BLaER1 treated with 17β-estradiol and CSF1 and Interleukin-3, amounts not matched to agents 10 nM and 100 nM (cell line): Measurements from ENCODE around the gene UTP18.
A peak's percentile ranks its signal among the peaks of the same experiment; 100 is the strongest.

Experiments used
- H3K27ac ChIP-seq, 11 experiments: shearing (Covaris generic); formaldehyde crosslinking; 2 replicates each; pipeline ENCODE4 v1.8.1; 2022
- H3K27me3 ChIP-seq, 11 experiments: shearing (Covaris generic); formaldehyde crosslinking; 2 replicates each; pipeline ENCODE4 v1.8.1; 2022
- H3K36me3 ChIP-seq, 11 experiments: shearing (Covaris generic); formaldehyde crosslinking; 2 replicates each; pipeline ENCODE4 v1.8.1; 2022
- H3K4me1 ChIP-seq, 10 experiments: shearing (Covaris generic); formaldehyde crosslinking; 2 replicates each; pipeline ENCODE4 v1.8.1; 2022
- H3K4me2 ChIP-seq, 11 experiments: shearing (Covaris generic); formaldehyde crosslinking; 2 replicates each; pipeline ENCODE4 v1.8.1; 2022
- H3K4me3 ChIP-seq, 10 experiments: shearing (Covaris generic); formaldehyde crosslinking; 2 replicates each; pipeline ENCODE4 v1.8.1; 2022
- H3K9ac ChIP-seq, 11 experiments: shearing (Covaris generic); formaldehyde crosslinking; 2 replicates each; pipeline ENCODE4 v1.8.1; 2022
- H3K9me3 ChIP-seq, 11 experiments: shearing (Covaris generic); formaldehyde crosslinking; replicated peaks in 1 of 11; 2 replicates each; pipeline ENCODE4 v1.8.1; 2022
- H4K20me1 ChIP-seq, 11 experiments: shearing (Covaris generic); formaldehyde crosslinking; 2 replicates each; pipeline ENCODE4 v1.8.1; 2022
- Cebpa-rat ChIP-seq, 11 experiments: shearing (Covaris generic); IDR thresholded peaks; 2 replicates each; pipeline ENCODE4 v1.8.1; 2022

The UTP18 gene

DNA sequence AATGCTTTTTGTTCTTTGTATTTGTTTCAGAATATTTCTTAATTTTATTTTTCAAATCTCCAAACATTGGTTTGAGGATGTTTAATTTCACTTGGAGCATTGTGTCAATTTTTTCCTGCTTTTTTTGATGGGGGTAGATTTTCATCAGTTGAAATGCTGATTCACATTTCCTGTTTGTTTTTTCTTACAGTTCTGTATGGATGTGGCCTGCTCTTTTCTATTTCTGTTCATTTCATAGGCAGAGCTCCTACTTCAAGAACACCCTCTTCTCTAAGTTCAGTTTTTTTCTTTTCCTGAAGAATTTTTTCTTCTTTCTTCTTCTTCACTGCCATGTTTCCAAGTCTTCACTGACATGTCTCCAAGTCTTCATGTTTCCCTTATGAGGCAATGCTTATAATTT is 9.3 kb upstream of the UTP18 start:
- peak overlapping the region in 7 of 11 experiments; percentile 6 to 60 (median 28); a peak in 12 of 22 replicates for H3K4me2 ChIP-seq

DNA sequence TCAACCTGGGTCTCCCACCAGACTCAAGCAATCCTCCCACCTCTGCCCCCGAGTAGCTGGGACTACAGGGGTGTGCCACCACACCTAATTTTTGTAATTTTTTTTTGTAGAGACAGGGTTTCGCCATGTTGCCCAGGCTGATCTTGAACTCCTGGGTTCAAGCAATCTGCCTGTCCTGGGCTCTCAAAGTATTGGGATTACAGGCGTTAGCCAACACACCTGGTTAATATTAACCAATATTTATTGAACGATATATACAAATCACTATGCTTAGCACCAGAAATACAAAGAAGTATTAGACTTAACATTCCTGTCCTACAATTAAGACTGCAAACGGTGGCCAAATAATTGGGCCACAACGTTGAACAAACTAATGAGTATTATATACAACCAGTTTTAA is 4.7 kb upstream of the UTP18 start:
- TF ChIP-seq Cebpa-rat (IDR thresholded peaks at IDR 0.05), result no peak
- Histone ChIP-seq H3K4me3 (no peak overlapping the region), H3K27ac (no peak overlapping the region), H3K4me1 (peaks cover 28 to 60% (median 37%) of the 10 kb centered on the region in 10 experiments), H3K9ac (no peak overlapping the region), H3K9me3 (peaks cover 0 to 7% (median 0%) of the 10 kb centered on the region in 11 experiments; a peak in 5 of 22 replicates), H3K27me3 (no peaks in the 10 kb centered on the region), H3K4me2 (peak overlapping the region in 4 of 11 experiments; percentile 89 to 95 (median 90); a peak in 8 of 22 replicates), H4K20me1 (peaks cover 13 to 82% (median 59%) of the 10 kb centered on the region in 11 experiments; a peak in 19 of 22 replicates), H3K36me3 (peaks cover 44 to 77% (median 61%) of the 10 kb centered on the region in 11 experiments)

More for the DNA sequence above, 9.3 kb upstream of the UTP18 start:
- Histone ChIP-seq H3K27me3 (no peaks in the 10 kb centered on the region), H3K27ac (peak overlapping the region in 5 of 11 experiments; percentile 4 to 46 (median 28); a peak in 4 of 22 replicates), H3K9ac (peak overlapping the region in 1 of 11 experiments; percentile 35; a peak in 4 of 22 replicates), H3K4me1 (peaks cover 0 to 37% (median 9%) of the 10 kb centered on the region in 10 experiments; a peak in 12 of 20 replicates), H3K36me3 (peaks cover 46 to 98% (median 81%) of the 10 kb centered on the region in 11 experiments; a peak in 21 of 22 replicates), H3K9me3 (peaks cover 0 to 7% (median 0%) of the 10 kb centered on the region in 11 experiments; a peak in 6 of 22 replicates), H4K20me1 (peaks cover 0 to 51% (median 24%) of the 10 kb centered on the region in 11 experiments; a peak in 10 of 22 replicates), H3K4me3 (no peak overlapping the region)
- no peak for TF ChIP-seq Cebpa-rat (IDR thresholded peaks at IDR 0.05)

DNA sequence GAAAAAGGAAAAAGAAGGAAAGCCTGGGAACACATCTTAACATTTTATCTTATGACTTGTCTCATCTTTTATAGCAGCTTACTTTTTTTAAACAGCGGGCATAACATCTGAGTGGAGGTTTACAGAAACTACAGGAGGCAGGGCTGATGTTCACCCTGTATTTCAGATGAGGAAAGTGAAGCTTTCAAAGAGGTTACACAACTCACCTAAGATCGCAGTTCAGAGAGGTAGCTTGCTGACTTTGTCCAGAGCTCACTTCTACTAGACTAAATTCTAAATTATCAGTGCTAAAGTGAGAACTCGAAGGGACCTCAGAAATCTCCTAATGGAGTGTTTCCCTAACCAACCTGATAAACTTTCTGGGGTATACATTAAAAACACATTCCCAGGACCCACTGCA is 4.2 kb upstream of the UTP18 start:
- peaks cover 28 to 56% (median 36%) of the 10 kb centered on the region in 10 experiments for H3K4me1 ChIP-seq
- H3K27me3 ChIP-seq, result no peaks in the 10 kb centered on the region
- TF ChIP-seq Cebpa-rat (IDR thresholded peaks at IDR 0.05), result no peak
- peaks cover 44 to 73% (median 59%) of the 10 kb centered on the region in 11 experiments for H3K36me3 ChIP-seq
- 0 out of 22 replicates have a peak overlapping the region, but pooled peaks of 1 of the 11 experiments have one; percentile 35 for H3K9ac ChIP-seq
- peaks cover 0 to 7% (median 0%) of the 10 kb centered on the region in 11 experiments; a peak in 5 of 22 replicates for H3K9me3 ChIP-seq
- peak overlapping the region in 9 of 11 experiments; percentile 8 to 96 (median 90); a peak in 15 of 22 replicates for H3K4me2 ChIP-seq
- no peak overlapping the region for H3K4me3 ChIP-seq
- H3K27ac ChIP-seq, result no peak overlapping the region
- peaks cover 15 to 87% (median 61%) of the 10 kb centered on the region in 11 experiments; a peak in 20 of 22 replicates for H4K20me1 ChIP-seq

DNA sequence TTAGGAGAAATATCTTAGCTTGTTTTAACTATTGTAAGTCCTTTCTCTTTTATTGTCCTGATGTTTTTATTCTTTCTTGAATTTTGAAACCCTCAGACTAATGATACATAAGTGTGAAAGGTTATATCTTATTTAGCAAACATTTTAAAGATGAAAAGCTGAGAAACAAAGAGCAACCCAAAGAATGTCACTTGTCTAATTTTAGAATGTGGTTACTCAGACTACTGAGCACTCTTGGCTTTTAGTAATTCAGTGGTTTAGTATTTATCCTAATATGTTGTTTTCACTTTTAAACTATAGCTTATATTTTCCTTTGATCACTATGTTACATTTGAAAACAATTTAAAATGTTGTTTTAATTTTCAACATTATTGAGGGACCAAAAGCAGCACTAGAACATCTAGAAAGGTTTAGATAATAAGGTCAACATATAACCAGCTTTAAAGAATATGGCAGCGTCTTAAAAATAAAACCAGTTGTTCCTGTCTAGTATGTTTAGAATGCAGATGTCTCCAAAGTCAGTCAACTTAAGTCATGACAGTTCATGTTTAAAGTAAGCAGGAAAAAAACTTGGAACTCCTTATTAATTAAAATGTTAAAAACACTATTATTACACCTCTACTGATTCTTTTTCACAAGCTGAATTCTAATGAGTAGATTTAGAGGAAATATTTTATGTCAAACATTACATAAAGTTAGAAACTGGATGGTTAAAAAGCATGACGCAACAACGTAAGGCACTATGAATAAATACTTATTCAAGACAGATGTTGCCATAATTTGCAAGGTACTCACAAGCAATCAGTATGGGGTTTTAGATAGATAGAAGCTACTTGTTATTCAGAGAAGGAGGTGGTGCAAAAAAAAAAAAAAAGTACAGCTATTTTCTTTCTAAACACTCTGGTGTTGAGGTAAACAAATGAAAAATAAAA is 2.9 kb upstream of the UTP18 start:
- Histone ChIP-seq H3K27ac (peak overlapping the region in 10 of 11 experiments; percentile 23 to 100 (median 95); a peak in 11 of 22 replicates), H3K9me3 (peaks cover 0 to 3% (median 0%) of the 10 kb centered on the region in 11 experiments; a peak in 4 of 22 replicates), H3K9ac (peak overlapping the region; percentile 96 to 99 (median 98); a peak in 20 of 22 replicates), H3K27me3 (no peaks in the 10 kb centered on the region), H4K20me1 (peaks cover 28 to 92% (median 71%) of the 10 kb centered on the region in 11 experiments; a peak in 21 of 22 replicates), H3K4me1 (peaks cover 39 to 48% (median 40%) of the 10 kb centered on the region in 10 experiments), H3K4me3 (peak overlapping the region; percentile 72 to 98 (median 95); a peak in 18 of 20 replicates), H3K36me3 (peaks cover 38 to 66% (median 51%) of the 10 kb centered on the region in 11 experiments), H3K4me2 (peak overlapping the region; percentile 85 to 97 (median 96))
- no peak for TF ChIP-seq Cebpa-rat (IDR thresholded peaks at IDR 0.05)

DNA sequence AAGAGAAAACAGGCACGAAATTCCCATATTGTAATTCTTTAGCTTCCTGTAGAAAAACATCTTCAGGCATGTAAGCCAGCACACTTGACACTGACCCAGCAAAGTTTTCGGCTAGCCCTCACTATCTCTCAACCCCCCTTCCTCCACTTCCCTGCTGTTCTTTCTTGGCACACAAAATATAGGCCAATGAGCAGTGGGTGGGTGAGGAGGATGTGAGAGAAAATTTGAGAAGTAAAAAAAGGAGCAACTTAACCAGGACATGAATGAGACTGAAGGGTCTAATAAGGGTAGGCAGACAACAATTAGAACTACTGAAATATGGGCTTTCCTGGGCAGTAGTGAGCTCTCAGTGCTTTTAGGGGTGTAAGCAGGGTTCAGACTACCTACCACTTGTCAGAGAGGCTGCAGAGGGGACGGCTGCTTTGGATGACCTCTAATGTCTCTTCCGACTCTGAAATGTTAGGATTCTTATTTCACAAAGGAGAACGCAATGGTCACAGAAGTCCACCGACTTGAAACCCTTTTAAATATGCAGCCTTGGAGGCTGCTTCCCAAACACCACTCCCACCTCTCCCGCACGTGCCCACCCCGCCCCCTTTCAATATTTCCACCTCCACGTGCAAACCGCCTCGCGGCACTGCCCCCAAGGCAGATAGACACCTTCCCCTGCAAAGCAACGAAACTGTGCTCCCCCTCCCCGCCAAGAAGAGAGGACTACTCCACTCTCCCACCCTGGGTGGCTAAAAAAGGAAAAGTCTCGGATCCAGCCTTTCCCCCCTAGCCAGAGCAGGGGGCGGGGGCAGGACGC is 1.4 kb upstream of the UTP18 start:
- H3K27me3 ChIP-seq, result no peaks in the 10 kb centered on the region
- peak overlapping the region; percentile 93 to 100 (median 98); a peak in 21 of 22 replicates for H3K27ac ChIP-seq
- TF ChIP-seq Cebpa-rat (IDR thresholded peaks at IDR 0.05), result no peak
- peak overlapping the region; percentile 85 to 97 (median 96) for H3K4me2 ChIP-seq
- peak overlapping the region; percentile 96 to 99 (median 98) for H3K9ac ChIP-seq
- peaks cover 48 to 64% (median 51%) of the 10 kb centered on the region in 10 experiments for H3K4me1 ChIP-seq
- H3K9me3 ChIP-seq, result no peaks in the 10 kb centered on the region
- H3K36me3 ChIP-seq, result peaks cover 40 to 66% (median 51%) of the 10 kb centered on the region in 11 experiments
- H4K20me1 ChIP-seq, result peaks cover 34 to 93% (median 85%) of the 10 kb centered on the region in 11 experiments; a peak in 21 of 22 replicates
- H3K4me3 ChIP-seq, result peak overlapping the region; percentile 72 to 98 (median 95)

DNA sequence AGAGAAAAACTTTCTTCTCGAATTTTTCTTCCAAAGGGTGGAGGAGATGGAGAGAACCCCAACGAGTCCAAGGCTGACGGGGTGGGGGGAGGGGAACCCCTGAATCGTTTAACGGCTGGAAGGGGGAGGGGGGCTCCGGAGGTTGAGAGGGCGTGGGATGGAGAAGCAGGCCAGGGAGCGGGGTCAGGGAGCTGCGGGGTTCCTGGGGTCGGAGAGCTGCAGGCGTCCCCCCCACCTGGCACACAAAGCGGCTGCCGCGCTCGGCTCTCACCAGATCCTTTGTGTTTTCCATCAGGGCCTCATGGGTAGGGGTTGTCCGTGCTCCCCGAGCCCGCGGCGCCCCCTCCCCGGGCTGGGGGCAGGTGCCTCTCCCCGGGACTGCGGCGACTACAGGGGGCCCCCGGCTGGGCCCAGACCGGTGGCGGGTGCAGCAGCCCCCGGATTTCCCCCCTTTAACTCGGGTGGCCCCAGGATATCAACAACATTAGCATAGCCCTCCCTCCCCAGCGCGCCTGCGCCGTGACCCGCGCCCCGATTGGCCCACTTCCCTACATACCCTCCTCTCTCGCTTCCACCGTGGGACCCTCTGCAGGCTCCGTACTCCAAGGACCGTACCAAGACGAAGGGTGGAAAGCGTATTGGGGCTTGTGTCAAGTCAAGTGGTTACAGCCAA is 646 bp upstream of the UTP18 start, which contains the start of gene MBTD1:
Gene MBTD1 (minus strand): TSS at position 486 of the 673 bp plus-strand sequence. CDS start 34,888 bp downstream, outside the sequence.
- Histone ChIP-seq H3K4me2 (peak within 1 kb of the TSS; percentile 85 to 97 (median 96)), H3K9ac (peak within 1 kb of the TSS; percentile 96 to 99 (median 98)), H3K4me3 (peak within 1 kb of the TSS; percentile 72 to 98 (median 95)), H3K4me1 (peaks cover 48 to 67% (median 52%) of the 10 kb centered on the region in 10 experiments), H3K36me3 (peaks cover 40 to 66% (median 51%) of the 10 kb centered on the region in 11 experiments), H3K27ac (peak within 1 kb of the TSS; percentile 93 to 100 (median 98)), H3K9me3 (no peaks in the 10 kb centered on the region), H4K20me1 (peaks cover 34 to 93% (median 85%) of the 10 kb centered on the region in 11 experiments; a peak in 21 of 22 replicates), H3K27me3 (no peaks in the 10 kb centered on the region)
- TF ChIP-seq Cebpa-rat (IDR thresholded peaks at IDR 0.05), result no peak

DNA sequence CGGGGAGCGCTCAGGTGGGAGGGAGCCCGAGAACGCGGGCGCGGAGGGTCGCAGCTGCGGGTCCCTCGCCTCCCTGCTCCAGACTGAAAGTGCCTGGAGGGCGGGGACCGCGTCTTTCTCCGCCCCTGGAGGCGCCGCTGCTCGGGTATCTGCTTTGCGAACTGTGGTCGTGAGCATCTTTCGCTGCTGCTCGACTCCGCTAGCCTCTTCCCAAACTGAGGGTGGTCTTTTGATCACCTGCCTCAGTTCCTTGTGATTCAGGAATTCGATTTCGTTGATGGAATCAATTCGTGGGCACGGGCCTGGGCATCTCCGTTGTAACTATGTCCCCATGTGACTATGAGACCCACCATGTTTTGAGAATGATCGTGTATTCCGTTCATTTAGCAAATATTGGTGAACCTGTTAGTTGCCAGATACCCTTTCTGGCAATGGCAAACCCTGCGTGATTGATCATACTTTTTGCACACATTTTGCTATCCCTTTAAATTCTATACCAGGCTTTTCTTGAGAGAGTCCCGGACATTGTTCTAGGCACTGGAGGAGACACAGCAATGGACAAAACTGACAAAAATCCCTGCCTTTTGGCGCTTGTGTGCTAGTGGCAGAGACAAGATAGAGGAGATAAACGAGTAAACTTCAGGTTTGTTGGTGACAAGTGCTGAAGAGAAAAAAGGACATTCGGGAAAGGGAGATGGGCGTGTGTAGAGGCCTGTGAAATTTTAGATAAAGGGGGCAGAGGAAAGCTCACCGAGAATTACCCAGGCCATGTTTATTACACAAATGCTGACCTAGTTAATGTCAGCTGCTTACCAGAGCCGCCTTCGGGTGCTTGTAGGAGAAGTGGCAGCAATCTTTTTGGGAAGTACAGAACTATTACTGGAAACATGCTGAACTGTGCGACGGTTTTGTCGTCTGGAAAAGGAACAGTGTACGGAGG is 948 bp downstream of the UTP18 start:
- H4K20me1 ChIP-seq, result peaks cover 34 to 93% (median 85%) of the 10 kb centered on the region in 11 experiments; a peak in 21 of 22 replicates
- H3K27me3 ChIP-seq, result no peaks in the 10 kb centered on the region
- no peak for TF ChIP-seq Cebpa-rat (IDR thresholded peaks at IDR 0.05)
- peak overlapping the region; percentile 96 to 99 (median 98) for H3K9ac ChIP-seq
- H3K36me3 ChIP-seq, result peaks cover 38 to 66% (median 51%) of the 10 kb centered on the region in 11 experiments
- no peaks in the 10 kb centered on the region for H3K9me3 ChIP-seq
- peak overlapping the region; percentile 84 to 97 (median 93) for H3K4me2 ChIP-seq
- peak overlapping the region; percentile 72 to 98 (median 95) for H3K4me3 ChIP-seq
- peaks cover 45 to 61% (median 49%) of the 10 kb centered on the region in 10 experiments for H3K4me1 ChIP-seq
- peak overlapping the region; percentile 93 to 100 (median 98) for H3K27ac ChIP-seq
